ENCODE data around the gene PIK3R3.
"Not testable (repeated sequence)": the region's sequence is repeated elsewhere in the genome, so short reads cannot be mapped to it uniquely, and the experiment has no call there.

Gene PIK3R3

GRCh38 chr1:46098027-46098712 lies 34.3 kb downstream of the PIK3R3 start:
- DNase-seq = no peak

- no peak for DNase-seq
Observed at GRCh38 chr1:46097149-46097472, 35.3 kb downstream of the PIK3R3 start.

GRCh38 chr1:46096269-46097148 lies 35.9 kb downstream of the PIK3R3 start:
- DNase-seq = no peak

DNA sequence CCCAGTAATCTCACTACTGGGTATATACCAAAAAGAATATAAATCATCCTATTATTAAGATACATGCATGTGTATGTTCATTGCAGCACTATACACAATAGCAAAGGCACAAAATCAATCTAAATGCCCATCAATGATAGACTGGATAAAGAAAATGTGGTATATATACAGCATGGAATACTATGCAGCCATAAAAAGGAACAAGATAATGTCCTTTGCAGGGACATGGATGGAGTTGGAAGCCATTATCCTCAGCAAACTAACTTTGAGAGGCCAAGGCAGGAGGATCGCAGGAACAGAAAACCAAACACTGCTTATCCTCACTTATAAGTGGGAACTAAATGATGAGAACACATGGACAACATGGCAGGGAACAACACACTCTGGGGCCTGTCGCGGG lies 37.3 kb downstream of the PIK3R3 start:
- DNase-seq = not testable (repeated sequence)

GRCh38 chr1:46094471-46095005 lies 37.9 kb downstream of the PIK3R3 start:
- DNase-seq = no peak

GRCh38 chr1:46093832-46094231 lies 38.6 kb downstream of the PIK3R3 start:
- not testable (repeated sequence) for DNase-seq

DNA sequence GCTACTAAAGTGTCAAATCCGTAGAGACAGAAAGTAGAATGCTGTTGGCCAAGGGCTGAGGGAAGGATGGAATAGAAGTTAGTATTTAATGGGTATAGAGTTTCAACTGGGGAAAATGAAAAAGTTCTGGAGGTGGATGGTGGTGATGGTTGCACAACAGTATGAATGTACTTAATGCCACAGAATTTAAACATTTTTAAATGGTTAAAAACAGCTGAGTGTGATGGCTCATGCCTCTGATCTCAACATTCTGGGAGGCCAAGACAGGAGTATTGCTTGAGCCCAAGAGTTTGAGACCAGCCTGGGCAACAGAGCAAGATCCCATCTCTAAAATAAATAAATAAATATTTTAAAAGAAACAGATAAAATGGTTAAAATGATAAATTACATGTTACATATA lies 44.5 kb downstream of the PIK3R3 start:
- DNase-seq = no peak

DNA sequence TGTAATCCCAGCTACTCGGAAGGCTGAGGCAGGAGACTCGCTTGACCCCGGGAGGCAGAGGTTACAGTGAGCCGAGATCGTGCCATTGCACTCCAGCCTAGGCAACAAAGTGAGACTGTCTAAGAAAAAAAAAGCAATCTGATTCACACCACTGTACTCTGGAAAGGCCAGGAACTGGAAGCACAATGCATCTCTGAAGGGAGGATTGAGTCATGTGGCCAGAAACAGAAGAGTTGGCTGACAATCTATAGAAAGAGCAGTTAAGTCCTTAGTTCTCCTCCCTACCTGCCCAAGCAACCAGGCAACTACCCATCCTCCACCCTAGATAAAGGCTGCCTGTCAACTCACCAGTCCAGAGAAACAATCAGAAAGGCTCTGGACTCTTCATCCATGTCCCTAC lies 45.9 kb downstream of the PIK3R3 start:
- no peak for DNase-seq

GRCh38 chr1:46084553-46085451 lies 47.6 kb downstream of the PIK3R3 start:
- DNase-seq = no peak

- DNase-seq = no peak
Observed at GRCh38 chr1:46083579-46083978, 48.9 kb downstream of the PIK3R3 start.

DNA sequence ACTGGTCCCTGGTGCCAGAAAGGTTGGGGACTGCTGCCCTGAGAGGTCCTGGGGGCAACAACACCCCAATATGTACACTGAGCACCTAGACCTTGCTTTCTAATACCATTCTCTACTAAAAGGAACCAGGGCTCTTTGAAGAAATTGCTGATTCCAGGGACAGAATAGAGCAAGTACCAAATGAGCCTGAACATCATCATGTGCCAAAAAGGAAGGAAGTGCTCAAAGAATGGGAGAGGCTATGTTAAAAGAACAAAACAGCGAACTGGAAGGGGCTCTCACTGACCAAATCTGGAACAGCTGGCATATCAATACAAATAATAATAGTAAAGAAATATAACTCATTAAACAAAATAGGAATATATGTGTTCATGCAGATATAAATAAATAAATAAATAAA lies 50.8 kb downstream of the PIK3R3 start:
- no peak for DNase-seq

DNA sequence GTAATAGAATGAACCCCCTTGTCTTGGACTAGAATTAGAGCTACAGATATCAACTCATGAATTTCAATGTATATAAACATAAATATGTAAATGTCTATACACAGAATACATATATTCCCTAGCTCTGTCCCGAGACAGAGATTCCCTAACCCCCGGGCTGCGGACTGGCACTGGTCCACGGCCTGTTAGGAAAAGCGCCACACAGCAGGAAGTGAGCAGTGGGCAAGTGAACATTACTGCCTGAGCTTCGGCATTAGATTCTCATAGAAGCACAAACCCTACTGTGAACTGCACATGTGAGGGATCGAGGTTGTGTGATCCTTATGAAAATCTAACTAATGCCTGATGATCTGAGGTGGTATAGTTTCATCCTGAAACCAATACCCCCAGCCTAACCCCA lies 51.2 kb downstream of the PIK3R3 start:
- DNase-seq = no peak

DNA sequence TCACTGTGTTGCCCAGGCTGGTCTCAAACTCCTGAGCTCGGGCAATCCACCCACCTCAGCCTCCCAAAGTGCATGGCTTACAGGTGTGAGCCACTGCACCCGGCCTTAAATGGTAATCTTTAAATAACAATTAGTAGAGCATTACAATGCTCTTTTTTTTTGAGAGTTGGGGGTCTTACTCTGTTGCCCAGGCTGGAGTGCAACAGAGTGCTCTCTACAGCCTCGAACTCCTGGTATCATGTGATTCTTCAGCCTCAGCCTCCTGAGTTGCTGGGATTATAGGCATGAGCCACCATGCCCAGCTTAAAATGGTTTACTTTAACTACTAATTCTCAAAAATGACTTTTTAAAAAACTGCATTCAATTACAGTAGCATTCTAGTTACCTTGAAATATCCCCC lies 52.2 kb downstream of the PIK3R3 start:
- no peak for DNase-seq

DNA sequence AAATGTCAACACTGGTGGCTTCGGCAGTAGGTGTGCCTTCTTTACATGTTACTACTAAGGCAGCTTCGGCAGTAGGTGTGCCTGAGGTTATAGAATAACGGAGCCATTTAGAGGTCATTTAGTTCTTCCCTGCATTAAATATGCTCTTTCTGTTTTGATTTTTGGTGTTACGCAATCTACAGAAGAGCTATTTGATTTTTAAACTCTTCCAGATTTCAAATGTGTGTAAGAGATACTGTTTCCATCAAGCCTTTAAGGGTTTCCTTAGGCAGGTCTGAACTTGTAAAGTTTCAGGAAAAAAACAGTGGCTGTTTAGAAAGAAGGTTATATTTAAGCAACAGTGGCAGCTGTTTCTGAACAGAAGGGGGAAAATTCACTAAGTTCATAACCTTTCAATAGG lies 54.8 kb downstream of the PIK3R3 start:
- DNase-seq = no peak

DNA sequence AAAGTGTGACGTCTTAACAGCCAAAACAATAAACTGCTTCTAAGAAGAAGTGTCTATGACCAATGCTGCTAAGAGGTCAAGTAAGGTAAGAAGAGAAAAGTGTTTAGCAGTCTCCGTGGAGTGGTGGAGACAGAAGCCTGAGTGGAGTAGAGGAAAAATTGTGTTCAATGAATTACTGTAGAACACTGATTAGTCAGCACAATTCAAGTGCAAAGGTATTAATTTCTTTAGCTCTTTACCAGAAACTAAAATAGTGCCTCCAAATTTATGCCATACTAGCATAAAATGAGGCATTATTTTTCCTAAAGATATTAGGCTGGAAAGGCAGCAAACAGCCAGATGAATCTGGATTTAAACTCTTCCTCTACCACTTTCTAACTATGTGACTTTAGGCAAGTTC lies 56.1 kb downstream of the PIK3R3 start:
- no peak for DNase-seq

GRCh38 chr1:46072975-46073374 lies 59.5 kb downstream of the PIK3R3 start:
- no peak for DNase-seq

- no peak for DNase-seq
Observed at GRCh38 chr1:46070164-46070814, 62.1 kb downstream of the PIK3R3 start.

DNA sequence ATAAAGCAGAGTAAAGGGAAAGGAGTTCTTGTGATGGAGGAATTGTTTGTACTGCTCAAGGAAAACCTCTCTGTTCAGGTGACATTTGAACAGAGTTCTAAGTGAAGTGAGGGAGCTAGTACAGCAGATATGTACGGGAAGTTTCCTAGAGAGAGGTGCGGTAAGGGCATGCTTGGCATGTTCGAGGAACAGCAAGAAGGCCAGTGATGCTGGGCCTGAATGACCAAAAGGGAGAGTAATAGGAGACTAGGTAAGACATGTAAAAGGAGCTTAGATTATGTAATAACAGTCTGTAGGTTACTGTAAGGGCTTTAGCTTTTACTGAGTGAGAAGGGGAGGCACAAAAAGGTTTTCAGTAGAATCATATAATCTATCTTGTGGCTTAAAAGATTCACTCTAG lies 63.9 kb downstream of the PIK3R3 start:
- no peak for DNase-seq

DNA sequence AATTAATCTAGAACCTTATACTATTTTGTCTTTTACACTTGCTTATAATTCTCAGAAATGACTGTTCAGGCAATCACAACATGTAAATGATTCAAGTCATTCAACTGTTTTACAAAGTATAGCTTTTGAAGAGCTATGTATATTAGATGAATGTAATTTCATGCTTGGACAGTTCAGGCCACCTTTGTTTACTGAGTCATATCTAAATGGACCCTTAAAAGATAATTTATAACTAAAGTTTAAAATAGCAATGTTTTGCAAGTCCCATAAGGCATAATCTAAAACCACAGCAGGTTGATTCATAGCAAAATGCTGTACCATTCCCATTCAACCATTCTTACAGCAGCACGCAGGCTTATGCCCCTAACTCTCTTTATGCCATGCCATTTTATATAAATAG lies 64.8 kb downstream of the PIK3R3 start:
- no peak for DNase-seq

DNA sequence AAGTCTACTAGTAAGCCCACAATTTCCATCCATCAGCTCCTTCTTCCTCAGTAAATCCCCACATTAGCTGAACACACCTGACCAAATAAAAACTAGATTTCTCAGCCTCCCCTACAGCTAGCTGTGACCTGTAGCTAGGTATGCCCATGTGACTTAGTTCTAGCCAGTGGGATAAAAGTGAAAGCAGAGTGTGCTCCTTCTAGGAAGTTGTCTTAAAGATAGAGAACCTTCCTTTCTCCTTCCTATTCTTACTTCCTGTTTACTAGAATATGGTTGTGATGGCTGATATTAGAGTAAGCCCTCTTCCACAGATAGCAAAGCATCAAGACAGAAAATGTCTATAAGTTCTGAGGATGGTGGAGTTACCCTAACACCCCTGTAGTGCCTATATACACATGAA lies 67.0 kb downstream of the PIK3R3 start:
- DNase-seq = no peak

DNA sequence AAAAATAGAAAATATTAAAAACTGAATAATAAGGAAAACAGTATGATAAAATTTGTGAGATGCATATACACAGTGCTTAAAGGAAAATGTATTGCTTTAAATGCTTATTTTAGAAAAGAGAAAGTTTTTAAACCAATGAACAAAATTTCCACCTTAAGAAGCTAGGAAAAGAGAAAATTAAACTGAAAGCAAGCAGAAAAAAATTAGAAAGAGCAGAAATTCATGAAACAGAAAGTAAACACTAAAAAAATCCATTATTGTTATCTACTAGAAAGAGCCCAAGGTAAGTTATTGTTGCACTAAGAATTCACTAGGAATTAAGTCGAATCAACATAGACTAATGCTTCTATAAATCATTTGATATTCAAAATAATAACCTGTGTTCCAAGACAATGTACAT lies 67.7 kb downstream of the PIK3R3 start:
- DNase-seq = no peak

DNA sequence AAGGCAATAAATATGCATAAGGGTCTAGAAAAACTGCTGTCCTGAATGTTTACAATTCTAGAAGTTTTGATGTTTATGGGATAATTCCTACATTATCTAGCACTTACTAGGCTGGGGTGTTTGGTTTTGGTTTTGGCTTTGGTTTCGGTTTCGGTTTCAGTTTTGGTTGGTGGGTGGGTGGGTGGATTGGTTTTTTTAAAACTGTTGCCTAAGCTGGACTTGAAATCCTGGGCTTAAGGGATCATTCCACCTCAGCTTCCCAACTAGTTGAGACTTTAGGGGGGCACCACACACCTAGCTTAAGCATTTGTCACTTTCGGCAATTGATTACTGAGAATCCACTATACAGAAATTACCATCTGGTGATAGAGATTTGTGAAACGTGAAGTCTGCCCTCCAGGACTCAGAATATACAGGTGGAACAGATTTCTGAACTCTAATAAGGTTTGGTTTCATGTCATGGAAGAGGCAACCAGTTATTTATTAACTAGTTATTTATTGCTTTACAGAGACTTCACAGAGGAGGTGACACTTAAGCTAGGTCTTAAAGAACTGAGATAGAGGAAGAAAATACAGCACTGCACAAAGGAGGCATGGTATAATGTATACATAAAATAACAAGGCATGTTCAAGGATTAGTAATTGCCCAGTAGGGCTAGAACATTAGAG lies 69.6 kb downstream of the PIK3R3 start:
- no peak for DNase-seq

Measured in amniotic stem cell (primary cell).